GM10266 (cell line): Measurements from ENCODE around the gene USP50.
A peak's percentile ranks its signal among the peaks of the same experiment; 100 is the strongest.
"Not testable (repeated sequence)": the region's sequence is repeated elsewhere in the genome, so short reads cannot be mapped to it uniquely, and the experiment has no call there.

ENCODE experiments used
- DNase-seq: peaks from one replicate; pipeline ENCODE4 v3.0.0; 2012; ENCODE audit errors: extremely low spot score
- CTCF ChIP-seq: IDR thresholded peaks from 2 replicates; pipeline ENCODE4 v1.5.1; 2012; ENCODE audit warnings: mild to moderate bottlenecking, low read depth; ENCODE audit not compliant: control insufficient read depth, insufficient read depth; ENCODE audit errors: missing control alignments

USP50 gene

DNA sequence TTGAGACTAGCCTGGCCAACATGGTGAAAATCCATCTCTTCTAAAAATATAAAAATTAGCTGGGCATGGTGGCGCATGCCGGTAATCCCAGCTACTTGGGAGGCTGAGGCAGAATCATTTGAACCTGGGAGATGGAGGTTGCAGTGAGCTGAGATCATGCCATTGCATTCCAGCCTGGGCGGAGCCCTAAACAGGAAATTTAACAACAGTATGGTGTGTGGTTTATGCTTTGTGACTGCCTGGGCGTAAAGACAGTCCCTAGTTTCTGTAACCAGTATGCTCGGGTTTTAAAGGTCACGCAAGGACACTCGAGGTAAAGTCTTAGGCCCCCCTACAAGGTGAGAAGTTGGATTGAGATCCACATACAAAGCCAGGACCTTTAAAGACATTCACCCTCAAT lies 43.3 kb downstream of the USP50 start:
- TF ChIP-seq CTCF, result no peak
- no peak for DNase-seq

GRCh38 chr15:50501815-50502214 lies 44.7 kb downstream of the USP50 start:
- no peak for TF ChIP-seq CTCF
- no peak for DNase-seq

DNA sequence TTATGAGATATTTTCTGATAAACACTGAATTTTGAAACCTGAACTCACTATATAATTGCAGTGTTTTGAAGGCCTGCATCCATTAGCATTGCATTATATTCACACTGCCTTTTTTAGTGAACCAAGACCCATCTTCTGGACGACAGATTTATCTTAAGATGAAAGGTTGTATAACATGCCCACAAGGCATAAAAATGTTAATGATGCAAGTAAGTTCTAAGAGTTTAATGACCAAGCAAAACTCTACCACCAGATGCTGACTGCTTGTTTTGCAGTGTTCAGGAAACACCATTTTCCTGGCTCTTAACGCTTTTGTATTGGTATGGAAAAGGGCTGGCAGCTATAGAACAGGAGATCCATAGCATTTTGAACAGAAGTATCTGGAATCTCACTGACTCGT lies 46.1 kb downstream of the USP50 start:
- DNase-seq, result no peak
- no peak for TF ChIP-seq CTCF

DNA sequence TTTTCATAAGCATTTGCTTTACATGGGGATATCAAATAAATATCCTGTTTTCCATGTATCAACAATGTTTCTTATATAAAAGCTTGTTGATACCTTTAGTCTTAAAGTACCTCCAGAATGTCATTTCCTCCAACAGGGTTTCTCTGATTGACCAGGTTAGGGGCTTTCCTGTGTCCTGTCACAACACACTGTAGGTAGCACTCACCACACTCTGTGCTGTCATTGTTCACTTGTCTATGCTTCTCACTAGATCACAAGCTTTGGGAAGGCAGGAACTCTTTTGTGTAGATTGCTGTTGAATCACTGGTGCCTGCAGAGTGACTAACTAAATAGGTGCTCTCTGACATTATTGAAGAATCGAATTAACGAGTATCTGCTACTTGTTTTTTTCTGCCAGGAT lies 49.8 kb downstream of the USP50 start:
- no peak for DNase-seq
- no peak for TF ChIP-seq CTCF

DNA sequence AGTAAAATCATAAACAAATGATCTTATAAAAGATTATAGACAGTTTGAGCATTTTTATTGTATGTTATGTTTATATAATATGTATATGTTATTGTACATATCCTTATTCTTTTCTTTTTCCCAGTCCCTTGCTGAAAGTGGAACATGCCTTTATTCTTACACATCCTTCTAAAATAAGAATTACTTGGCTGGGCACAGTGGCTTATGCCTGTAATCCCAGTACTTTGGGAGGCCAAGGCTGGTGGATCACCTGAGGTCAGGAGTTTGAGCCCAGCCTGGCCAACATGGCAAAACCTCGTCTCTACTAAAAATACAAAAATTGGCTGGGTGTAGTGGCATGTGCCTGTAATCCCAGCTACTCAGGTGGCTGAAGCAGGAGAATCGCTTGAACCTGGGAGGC lies 51.9 kb downstream of the USP50 start:
- not testable (repeated sequence) for DNase-seq

- no peak for TF ChIP-seq CTCF
- DNase-seq, result no peak
Observed at GRCh38 chr15:50493625-50494024, 52.8 kb downstream of the USP50 start.

DNA sequence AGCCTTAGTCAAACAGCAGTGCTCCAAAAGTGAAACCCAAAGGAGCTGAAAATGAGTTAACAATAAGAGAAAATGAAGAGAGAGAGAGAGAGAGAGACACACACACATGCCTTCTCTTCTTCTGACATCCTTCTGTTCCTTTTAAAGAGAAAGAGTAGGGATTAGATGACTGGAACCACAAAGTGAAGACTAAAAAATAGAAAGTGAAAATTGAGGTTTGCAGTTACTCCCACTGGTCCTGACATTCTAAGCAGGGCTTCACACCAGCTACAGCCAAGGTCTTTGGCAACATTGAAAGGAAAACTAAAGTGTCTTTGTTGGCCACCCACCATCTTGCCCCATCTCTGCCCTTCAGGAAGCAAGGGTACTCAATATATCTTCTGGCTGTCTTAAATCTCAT lies 59.2 kb downstream of the USP50 start:
- no peak for TF ChIP-seq CTCF
- peak; percentile 16 for DNase-seq

GRCh38 chr15:50485389-50485788 lies 61.1 kb downstream of the USP50 start:
- TF ChIP-seq CTCF, result no peak
- no peak for DNase-seq
